ENCODE results near the gene BLVRB.
"Not testable (repeated sequence)": the region's sequence is repeated elsewhere in the genome, so short reads cannot be mapped to it uniquely, and the experiment has no call there.

BLVRB gene

DNA sequence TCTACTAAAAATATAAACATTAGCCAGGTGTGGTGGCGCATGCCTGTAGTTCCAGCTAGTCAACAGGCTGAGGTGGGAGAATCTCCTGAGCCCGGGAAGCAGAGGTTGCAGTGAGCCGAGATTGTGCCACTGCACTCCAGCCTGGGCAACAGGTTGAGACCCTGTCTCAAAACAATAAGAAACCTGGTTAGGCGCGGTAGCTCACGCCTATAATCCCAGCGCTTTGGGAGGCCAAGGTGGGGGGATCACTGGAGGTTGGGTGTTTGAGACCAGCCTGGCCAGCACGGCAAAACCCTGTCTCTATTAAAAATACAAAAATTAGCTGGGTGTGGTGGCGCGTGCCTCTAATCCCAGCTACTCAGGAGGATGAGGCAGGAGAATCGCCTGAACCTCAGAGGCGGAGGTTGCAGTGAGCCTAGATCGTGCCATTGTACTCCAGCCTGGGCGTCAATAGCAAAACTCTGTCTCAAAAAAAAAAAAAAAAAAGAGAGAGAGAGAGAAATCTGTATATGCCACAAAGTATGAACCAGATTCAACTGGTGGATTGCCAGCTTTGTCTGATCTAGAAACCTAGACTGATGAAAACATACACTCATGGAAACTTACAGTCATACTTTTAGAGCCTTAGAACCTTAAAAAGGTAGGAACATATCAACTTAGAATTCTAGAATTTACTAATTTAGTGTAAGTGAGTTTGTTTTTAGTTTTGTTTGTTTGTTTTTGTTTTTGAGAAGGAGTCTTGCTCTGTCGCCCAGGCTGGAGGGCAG lies 10.5 kb upstream of the BLVRB start:
- not testable (repeated sequence) for DNase-seq

DNA sequence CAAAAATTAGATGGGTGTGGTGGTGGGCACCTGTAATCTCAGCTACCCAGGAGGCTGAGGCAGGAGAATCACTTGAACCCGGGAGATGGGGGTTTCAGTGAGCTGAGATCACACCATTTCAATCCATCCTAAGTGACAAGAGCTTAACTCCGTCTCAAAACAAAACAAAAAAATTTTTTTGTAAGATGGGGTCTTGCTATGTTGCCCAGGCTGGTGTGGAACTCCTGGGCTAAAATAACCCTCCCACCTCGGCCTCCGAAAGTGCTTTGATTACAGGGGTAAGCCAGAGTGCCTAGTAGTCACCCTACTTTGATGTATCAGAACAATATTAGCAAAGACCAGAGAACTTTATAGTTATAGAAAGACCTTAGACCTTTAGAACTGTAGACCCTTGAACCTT lies 9.2 kb upstream of the BLVRB start:
- no peak for DNase-seq

DNA sequence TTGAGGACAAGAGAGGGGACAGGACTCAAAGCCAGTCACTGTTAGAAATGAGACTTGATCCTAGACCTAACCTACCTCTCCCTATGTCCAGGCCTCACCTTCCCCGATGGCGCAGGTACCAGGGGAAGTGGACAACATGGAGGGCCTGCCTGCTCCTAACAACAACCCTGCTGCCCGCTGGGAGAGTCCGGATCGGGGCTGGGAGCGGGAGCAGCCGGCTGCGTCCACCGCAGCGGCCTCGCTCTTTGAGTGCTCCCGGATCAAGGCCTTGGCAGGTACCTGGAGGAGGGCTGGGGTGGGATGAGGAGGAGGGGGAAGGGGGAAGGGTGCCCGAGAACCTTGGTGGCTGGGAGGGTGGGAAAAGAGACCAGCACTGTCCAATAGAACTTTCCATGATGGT lies 7.0 kb upstream of the BLVRB start:
- no peak for DNase-seq

DNA sequence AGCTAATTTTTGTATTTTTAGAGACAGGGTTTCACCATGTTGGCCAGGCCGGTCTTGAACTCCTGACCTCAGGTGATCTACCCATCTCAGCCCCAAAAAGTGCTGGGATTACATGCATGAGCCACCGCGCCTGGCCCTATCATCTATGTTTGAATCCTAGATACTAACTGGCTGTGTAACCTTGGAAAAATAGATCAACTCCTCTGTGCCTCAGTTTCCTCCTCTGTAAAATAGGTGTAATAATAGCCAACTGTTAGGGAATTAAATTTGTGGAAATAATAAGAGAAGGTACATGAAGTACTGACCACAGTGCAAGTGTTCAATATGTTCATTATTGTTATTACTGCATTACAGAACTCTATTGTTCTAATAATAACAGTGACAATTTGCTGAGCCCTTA lies 5.6 kb upstream of the BLVRB start:
- no peak for DNase-seq

DNA sequence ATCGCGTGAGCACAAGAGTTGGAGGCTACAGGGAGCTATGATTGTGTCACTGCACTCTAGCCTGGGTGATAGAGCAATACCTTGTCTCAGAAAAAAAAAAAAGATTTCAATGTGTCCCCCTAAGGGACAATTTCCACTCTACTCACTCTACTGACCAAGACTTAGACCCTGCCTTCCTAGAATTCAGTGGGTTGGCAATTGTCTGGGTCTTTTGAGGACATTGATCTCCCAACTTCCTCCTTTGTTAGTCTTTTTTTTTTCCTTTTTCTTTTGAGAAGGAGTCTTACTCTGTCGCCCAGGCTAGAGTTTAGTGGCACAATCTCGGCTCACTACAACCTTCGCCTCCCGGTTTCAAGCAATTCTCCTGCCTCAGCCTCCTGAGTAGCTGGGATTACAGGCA lies 3.5 kb upstream of the BLVRB start:
- no peak for DNase-seq

DNA sequence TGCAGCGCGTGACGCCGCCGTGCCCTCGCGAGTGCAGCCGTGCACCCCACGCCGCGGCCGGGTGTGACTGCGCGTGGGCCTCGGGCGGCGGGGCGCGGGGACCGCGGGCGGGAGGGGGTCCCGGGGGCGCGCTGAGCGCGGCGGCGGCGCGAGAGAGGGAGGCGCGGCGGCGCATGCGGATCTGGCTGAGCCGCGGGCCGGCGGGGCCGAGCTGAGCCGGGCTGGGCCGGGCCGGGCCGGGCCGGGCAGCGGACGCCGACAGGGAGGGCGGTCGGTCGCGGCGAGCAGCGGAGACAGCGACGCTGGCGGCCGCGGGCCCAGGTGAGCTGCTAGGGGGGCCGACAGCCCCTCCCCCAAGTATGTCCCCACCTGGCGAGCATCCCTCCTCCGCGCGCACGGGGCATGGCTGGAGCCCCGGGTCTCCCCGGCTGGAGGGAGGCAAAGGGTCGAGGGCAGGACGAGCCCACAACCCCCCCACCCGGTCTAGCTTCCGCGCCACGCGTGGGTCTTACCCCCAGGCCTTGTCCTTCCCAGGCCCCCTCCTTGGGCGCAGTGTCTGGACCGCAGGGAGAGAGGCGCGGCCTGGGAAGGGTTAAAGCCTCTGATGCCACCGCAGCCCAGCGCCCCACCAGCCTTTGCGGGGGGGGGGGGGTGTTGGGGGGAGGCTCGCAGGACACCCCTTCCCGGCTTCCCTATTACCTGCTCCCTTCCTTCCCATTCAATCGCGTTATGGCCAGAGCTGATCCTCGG lies 1.6 kb upstream of the BLVRB start, which contains the start of gene SPTBN4:
Gene SPTBN4 (plus strand): TSS at position 17 of the 750 bp plus-strand sequence. CDS start 5,621 bp downstream, outside the sequence.
- peak; percentile 64 for DNase-seq

DNA sequence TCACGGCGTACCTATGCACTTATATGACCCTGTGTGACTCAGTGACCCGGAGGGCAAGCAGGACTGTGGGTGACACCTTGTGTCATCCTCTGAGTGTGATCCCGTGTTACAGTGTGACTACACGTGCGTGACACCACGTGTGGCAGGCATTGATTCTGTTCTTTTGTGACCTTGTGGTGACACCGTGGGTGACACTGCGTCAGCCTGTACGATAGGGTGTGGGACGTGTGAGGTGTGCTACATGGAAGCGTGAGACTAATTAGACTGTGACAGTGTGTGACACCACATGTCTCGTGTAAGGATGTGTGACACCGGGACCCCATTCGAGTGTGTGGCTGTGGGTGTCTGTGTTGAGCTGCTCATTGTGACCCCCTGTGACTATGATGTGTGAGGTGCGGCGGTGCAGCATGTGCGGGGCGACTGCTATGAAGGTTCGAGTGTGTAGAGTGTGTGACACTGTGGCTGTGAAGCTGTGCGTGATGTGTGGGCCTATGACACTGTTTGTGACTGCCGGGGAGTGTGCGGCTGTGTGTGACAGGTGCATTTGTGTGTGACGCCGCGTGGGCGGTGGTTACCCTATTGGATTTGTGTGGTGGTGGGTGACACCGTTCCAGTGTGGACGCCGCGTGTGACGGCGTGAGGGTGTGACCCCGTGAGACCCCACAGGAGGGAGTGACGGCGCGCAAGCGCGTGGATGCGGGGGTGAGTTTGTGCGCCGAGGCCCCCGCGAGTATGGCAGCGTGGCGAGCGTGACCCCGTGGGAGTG lies 857 bp upstream of the BLVRB start:
- peak; percentile 71 for DNase-seq

DNA sequence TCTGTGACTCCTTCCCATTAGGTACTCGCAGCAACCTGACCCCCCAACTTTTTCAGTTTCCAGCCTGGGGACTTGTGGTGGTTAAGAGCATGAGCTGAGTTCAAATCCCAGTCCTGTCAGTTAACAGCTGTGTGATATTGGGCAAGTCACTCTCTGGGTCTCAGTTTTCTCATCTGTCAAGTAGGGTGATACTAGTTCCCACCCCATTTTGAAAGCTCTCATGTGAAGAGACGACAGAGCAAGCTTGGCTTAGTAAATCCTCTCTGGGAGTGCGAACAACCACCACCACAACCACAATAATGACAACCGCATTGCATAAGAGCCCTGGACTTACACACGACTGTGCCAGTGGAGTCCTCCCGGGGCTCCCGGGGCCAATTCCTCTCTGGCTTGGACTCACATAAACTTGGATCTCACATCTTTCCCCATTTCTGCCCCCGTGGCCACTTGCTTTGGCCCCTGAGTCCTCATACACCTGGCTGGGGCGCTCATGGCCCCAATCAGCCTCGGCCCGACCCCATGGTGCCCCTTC lies 454 bp downstream of the BLVRB start:
- DNase-seq: peak; percentile 55

DNA sequence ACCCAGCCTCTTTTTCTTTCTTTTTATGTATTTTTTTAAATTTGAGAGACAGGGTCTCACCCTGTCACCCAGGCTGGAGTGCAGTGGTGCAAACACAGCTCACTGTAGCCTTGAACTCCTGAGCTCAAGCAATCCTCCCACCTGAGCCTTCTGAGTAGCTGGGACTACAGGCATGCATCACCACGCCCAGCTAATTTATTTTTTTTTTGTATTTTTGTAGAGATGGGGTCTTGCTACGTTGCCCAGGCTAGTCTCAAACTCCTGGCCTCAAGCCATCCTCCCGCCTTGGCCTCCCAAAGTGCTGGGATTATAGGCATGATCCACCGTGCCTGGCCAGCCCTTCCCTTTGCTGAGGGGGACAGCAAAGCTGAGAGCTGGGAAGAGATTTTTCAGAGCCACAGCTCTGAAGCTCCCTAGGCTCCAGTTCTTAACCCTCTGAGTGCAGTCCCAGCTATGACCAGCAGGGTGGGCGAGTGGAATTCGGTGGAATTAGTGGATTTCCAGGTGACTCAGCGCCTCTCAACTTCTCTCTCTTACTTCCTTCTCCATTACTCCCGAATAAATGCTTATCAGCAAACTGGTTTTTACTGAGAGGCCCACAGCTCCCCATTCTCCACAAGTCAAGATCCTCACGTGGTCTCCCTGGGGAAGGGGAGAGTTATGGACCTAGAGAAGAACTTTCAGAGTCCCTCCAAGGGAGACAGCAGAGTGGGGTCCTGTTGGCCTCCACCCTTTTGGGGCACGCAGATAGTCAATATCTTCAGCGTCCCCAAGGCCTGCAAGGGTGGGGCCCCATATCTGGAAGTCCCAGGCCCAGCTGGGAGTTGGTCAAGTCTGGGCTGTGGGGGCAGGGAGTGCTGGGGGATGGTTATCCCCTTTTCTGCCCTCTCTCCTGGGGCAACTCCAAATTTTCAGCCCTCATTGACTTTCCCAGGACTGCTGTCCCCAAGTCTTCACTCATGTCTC lies 1.2 kb downstream of the BLVRB start:
- peak; percentile 88 for DNase-seq

DNA sequence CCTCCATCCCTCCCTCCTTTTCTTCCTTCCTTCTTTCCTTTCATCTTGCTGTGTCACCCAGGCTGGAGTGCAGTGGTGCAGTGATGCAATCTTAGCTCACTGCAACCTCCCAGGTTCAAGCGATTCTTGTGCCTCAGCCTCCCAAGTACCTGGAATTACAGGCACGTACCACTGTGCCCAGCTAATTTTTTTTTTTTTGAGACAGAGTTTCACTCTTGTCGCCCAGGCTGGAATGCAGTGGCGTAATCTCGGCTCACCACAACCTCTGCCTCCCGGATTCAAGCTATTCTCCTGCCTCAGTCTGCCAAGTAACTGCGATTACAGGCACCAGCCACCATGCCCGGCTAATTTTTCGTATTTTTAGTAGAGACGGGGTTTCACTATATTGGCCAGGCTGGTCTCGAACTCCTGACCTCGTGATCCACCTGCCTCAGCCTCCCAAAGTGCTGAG lies 1.9 kb downstream of the BLVRB start:
- not testable (repeated sequence) for DNase-seq

DNA sequence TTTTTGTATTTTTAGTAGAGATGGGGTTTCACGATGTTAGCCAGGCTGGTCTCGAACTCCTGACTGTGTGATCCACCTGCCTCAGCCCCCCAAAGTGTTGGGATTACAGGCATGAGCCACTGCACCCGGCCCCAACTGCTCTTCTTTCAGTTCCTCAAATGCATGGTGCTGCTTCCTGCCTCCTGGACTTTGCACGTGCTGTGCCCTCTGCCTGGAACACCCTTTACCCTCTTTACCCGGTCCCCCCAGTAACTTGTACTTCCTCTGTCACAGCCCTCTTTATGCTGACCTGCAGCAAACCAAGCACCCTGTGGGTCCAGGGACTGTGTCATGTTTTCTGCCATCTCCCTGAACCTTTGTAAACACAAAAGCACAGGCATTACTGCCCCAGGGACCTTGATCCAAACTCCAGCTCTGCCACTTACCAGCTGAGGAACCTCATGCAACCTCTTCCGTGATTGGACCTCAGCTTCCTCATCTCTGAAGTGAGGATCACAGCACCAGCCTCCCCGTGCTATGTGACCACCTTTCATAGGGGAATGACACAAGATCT lies 3.8 kb downstream of the BLVRB start:
- no peak for DNase-seq

DNA sequence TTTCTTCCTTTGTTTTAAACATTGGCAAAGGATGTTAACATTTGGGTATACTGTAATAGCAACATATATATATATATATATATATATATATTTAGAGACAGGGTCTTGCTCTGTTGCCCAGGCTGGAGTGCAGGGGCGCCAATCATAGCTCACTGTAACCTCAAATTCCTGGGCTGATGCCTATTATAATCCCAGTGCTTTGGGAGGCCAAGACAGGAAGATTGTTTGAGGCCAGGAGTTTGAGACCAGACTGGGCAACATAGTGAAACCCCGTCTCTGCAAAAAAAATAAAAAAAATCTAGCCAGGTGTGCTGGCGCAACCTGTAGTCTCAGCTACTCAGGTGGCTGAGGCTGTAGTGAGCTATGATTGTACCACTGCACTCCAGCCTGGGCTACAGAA lies 5.4 kb downstream of the BLVRB start:
- no peak for DNase-seq

DNA sequence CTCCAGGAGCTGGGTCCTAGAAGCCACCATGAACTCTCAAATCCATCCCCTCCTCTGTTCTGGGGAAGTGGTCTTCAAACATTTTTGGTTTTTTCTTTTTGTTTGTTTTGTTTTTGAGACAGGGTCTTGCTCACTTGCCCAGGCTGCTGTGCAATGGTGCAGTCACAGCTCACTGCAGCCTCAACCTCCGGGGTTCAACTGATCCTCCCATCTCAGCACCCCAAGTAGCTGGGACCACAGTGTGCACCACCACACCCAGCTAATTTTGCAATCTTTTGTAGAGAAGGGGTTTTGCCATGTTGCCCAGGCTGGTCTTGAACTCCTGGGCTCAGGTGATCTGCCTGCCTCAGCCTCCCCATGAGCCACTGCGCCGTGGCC lies 7.0 kb downstream of the BLVRB start:
- no peak for DNase-seq

DNA sequence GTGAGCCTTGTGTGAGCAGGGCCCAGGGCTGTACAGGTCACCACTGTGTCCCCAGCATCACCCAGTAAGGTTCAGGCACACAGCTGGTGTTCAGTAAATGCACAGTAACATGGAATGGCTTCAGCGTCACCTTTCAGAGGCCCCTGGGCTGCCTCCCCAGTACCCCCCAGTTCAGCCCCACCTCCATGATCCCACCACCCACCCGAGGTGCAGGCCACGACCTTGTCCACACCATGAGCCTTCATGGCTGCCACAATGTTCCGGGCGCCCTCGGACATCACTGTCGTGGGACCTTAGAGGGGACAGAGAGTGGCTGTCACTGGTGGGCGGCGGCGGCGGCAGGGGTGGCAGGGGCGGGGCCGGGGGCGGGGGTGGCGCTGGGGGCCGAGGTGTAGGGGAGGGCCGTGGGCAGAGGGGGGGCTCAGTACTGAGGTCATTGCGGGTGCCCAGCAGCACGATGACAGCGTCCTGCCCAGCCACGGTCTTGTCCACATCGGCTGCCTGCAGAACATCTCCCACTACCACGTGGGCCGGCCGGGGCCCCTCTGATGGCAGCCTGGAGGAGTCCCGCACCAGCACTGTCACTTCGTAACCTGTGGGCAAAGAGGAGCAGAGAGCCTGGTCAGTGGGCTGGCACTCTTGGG lies 7.5 kb downstream of the BLVRB start:
- DNase-seq: no peak

DNA sequence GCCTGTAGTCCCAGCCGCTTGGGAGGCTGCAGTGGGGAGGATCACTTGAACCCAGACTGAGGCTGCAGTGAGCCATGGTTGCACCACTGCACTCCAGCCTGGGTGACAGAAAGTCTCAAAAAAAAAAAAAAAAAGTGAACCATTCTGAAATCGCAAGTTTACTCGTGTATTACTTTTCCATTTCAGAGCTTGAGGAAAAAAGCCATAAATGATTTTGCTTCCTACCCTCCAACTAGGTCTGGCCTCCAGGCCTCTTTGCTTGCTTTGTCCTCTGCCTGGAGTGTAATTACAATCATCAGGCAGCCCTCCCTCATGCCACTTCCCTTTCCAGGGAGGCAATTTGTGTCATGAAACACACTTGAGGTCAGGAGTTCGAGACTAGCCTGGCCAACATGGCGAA lies 8.5 kb downstream of the BLVRB start:
- DNase-seq: no peak

DNA sequence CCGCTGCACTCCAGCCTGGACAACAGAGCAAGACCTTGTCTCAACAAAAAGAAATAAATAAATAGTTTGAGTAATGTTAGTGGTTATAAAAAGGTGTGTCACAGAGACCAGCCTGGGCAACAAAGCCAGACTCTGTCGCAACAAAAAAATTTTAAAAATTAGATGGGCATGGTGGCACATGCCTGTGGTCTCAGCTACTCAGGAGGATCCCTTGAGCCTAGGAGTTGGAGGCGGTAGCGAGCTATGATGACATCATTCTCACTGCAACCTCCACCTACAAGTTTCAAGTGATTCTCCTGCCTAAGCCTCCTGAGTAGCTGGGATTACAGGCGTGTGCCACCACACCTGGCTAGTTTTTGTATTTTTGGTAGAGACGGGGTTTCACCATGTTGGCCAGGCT lies 11.6 kb downstream of the BLVRB start:
- DNase-seq: not testable (repeated sequence)

DNA sequence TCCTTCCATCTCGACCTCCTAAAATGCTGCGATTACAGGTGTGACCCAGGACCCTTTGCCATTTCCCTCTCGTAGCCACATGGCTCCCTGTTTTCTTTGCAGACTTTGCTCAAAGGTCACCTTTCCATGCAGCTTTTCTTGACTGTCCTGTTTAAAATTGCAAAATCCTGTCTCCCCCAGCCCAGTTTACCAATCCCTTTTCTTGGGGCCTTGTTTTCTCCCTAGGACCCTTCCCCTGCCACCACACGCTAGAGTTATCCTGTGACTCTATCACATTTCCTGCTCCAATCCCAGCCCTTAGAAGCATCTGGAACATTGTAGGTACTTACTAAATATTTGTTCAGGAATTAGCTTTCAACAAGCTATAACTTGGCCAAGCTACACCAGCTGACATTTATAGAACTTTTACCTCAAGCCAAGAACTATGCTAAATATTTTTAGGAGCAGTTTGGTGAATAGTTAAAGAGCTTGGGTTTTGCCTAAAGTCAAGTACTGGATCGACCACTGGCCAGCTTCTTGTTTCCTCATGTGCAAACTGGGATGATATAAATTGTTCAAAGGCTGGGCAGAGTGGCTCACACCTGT lies 12.3 kb downstream of the BLVRB start:
- no peak for DNase-seq

DNA sequence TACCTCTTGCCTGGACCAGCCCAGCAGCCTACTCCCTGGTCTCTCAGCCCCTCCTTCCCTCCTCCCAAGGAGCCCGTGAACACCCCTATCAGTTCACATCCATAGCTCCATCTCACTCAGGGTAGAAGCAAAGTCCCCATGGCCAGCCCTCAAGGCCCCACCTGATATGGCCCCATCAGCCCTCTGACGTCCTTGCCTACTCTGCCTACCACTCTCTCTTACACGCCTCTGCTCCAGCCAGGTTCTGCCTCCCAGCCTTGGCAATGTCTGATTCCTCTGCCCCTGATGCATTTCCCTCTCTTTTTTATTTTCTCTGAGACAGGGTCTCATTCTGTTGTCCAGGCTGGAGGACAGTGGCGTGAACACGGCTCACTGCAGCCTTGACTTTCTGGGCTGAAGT lies 13.5 kb downstream of the BLVRB start:
- no peak for DNase-seq

DNA sequence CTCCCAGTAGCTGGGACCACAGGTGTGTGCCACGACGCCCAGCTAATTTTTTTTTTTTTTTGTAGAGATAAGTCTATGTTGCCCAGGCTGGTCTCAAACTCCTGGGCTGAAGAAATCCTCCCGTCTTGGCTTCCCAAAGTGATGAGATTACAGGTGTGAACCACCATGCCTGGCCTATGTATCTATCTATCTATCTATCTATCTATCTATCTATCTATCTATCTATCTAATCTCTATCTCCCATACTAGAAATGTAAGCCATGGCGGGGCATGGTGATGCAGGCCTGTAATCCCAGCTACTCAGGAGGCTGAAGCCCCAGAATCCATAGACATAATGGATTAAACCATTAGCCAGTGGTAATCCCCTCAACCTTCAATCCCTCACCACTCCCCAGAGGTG lies 14.9 kb downstream of the BLVRB start:
- DNase-seq: no peak

DNA sequence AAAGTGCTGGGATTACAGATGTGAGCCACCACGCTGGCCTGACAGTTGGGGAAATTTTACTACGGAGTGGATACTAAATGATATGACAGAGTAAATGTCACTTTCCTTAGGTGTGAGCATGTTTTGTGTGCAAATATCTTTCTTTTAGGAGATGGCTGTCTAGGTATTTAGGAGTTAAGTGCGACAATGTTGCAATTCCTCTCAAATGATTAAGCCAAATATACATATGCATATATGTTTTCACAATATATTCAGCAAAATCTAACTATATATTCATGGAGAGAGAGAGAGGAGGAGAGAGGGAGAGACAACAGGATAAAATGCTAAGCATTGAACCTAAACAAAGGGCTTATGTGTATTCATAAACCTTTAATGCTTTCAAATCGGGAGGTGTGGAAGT lies 16.0 kb downstream of the BLVRB start:
- no peak for DNase-seq

DNA sequence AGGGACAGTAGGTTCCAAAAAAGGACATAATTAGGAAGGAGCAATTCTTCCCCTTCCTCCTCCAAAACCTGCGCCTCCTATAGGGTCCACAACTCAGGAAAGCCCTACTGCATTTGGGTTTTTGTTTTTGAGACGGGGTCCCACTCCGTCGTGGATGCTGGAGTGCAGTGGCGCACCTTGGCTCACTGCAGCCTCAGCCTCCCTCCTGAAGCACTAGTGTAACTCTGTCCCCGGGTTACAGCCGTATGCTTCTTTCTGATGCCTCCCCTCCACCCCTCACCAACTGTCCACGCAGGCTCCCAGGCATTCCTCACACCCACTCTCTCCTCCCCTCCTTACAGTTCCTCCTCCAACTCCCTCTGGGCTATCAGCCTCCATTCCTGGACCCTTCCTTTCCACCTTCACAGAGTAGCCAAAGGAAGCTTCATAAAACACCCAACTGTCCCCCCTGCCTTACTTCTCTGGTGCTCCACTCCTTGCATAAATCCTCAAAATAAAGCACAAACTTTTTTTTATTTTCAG lies 19.2 kb downstream of the BLVRB start:
- DNase-seq: no peak

All from activated CD8-positive, alpha-beta memory T cell treated with anti-CD3 and anti-CD28 coated beads, Interleukin-2, amount 50 U/mL, for 48 hours (primary cell).